ENCODE data around the gene INSYN2A.

The INSYN2A gene

GRCh38 chr10:127216786-127217185, 20.4 kb upstream of the INSYN2A start:
- ChIA-PET CTCF (interaction anchor here (1.7 kb wide), 1 partner anchor 26 kb away, joined by 6 read pairs; no protein-coding TSS in a partner anchor), POLR2A (no interaction called here)
- DNase-seq (ENCODE audit: low read depth, low spot score): no peak
- TF ChIP-seq CTCF (IDR thresholded peaks at IDR 0.05; ENCODE audit: insufficient read depth, low read length, missing control alignments): no peak
- no peak overlapping the region for H3K4me3 ChIP-seq (ENCODE audit: low read depth, low read length)

- TF ChIP-seq CTCF (IDR thresholded peaks at IDR 0.05; ENCODE audit: insufficient read depth, low read length, missing control alignments): no peak
- no peak overlapping the region for H3K4me3 ChIP-seq (ENCODE audit: low read depth, low read length)
- ChIA-PET CTCF (interaction anchor here (1.7 kb wide), 1 partner anchor 26 kb away, joined by 6 read pairs; no protein-coding TSS in a partner anchor), POLR2A (no interaction called here)
- no peak for DNase-seq (ENCODE audit: low read depth, low spot score)
These were observed 19.9 kb upstream of the INSYN2A start for GRCh38 chr10:127216274-127216673.

GRCh38 chr10:127215866-127216265, 19.5 kb upstream of the INSYN2A start:
- no peak for TF ChIP-seq CTCF (IDR thresholded peaks at IDR 0.05; ENCODE audit: insufficient read depth, low read length, missing control alignments)
- no peak for DNase-seq (ENCODE audit: low read depth, low spot score)
- ChIA-PET CTCF (interaction anchor here (1.7 kb wide), 1 partner anchor 27 kb away, joined by 6 read pairs; no protein-coding TSS in a partner anchor), POLR2A (no interaction called here)
- no peak overlapping the region for H3K4me3 ChIP-seq (ENCODE audit: low read depth, low read length)

- H3K4me3 ChIP-seq (ENCODE audit: low read depth, low read length): no peak overlapping the region
- ChIA-PET CTCF (interaction anchor here (0.6 to 1.5 kb wide), 2 partner anchors 14 to 26 kb away, joined by 3 to 4 read pairs; partner anchors contain the start of gene INSYN2A), POLR2A (no interaction called here)
- TF ChIP-seq CTCF (IDR thresholded peaks at IDR 0.05; ENCODE audit: insufficient read depth, low read length, missing control alignments): no peak
- no peak for DNase-seq (ENCODE audit: low read depth, low spot score)
These were observed 14.6 kb upstream of the INSYN2A start for GRCh38 chr10:127210936-127211466.

- H3K4me3 ChIP-seq (ENCODE audit: low read depth, low read length): no peak overlapping the region
- TF ChIP-seq CTCF (IDR thresholded peaks at IDR 0.05; ENCODE audit: insufficient read depth, low read length, missing control alignments): no peak
- ChIA-PET POLR2A (no interaction called here), CTCF (interaction anchor here (1.4 to 1.6 kb wide), 2 partner anchors 10 to 13 kb away, joined by 5 to 6 read pairs; partner anchors contain the start of gene INSYN2A)
- no peak for DNase-seq (ENCODE audit: low read depth, low spot score)
These were observed 10.7 kb upstream of the INSYN2A start for GRCh38 chr10:127207081-127207480.

GRCh38 chr10:127203067-127203466, 6.7 kb upstream of the INSYN2A start:
- CTCF ChIA-PET: interaction anchor here (0.9 to 1.1 kb wide), 2 partner anchors 9 to 47 kb away, joined by 3 to 4 read pairs; no protein-coding TSS in a partner anchor
- H3K4me3 ChIP-seq (ENCODE audit: low read depth, low read length): no peak overlapping the region
- POLR2A ChIA-PET: no interaction called here
- no peak for TF ChIP-seq CTCF (IDR thresholded peaks at IDR 0.05; ENCODE audit: insufficient read depth, low read length, missing control alignments)
- DNase-seq (ENCODE audit: low read depth, low spot score): no peak
